HG03558 (cell line): ENCODE results near the gene ERVK3-1.

Source experiments
- ATAC-seq: cut with Tn5 transposase; IDR thresholded peaks from one replicate; pipeline ENCODE4 v1.9.1; 2021; ENCODE audit warnings: moderate number of reproducible peaks; ENCODE audit not compliant: unreplicated experiment; ENCODE audit errors: extremely low read depth

ERVK3-1 gene

GRCh38 chr19:58356766-58357480, 51.7 kb downstream of the ERVK3-1 start:
- no peak for ATAC-seq

DNA sequence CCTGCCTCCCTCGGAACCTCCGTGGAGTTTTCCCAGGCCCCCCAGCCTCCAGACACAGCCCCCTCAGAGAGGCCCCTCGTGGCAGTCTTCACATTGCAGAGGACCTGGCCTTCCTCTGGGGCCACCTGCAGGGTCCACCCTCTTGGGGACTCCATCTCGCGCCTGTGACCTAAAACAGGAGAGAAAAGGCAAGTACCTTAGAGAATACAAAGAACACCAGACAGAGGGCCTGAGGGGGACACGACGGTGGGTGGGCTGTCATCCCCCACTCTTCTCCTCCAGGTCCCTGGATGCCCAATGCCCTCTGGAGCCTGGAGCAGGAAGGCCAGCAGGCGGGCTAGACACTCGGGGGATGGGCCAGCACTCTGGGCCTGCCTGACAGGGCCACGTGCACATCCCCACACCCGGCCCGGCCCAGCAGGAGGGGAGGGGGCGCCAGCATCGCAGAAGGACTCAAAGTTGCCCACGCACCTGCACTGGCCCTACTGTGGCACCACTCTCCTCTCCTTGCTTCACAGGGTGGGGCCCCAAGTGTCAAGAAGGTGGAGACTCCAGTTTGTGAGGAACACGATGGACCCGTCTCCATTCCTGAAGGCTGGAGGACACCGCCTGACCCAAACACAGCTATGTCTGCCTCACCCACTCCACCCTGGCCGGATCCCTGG, 52.4 kb downstream of the ERVK3-1 start:
- ATAC-seq = no peak

DNA sequence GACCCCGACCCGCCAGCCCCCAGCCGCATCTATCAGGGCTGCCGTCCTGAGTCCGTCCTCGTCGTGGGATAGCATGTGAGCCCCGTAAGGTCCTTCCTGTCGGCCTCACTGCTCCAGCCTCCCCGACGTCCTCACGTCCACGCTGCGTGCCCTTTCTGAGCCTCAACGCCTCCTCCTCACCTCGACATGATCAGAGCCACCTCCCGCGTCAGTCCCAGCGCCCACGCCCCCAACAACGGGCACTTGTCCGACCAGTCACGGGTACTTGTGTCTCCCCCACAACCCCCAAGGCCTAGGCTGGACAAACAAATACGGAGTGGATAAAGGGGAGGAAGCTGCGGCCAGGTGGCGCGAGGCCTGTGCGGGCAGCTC, 56.7 kb downstream of the ERVK3-1 start:
- ATAC-seq = no peak

DNA sequence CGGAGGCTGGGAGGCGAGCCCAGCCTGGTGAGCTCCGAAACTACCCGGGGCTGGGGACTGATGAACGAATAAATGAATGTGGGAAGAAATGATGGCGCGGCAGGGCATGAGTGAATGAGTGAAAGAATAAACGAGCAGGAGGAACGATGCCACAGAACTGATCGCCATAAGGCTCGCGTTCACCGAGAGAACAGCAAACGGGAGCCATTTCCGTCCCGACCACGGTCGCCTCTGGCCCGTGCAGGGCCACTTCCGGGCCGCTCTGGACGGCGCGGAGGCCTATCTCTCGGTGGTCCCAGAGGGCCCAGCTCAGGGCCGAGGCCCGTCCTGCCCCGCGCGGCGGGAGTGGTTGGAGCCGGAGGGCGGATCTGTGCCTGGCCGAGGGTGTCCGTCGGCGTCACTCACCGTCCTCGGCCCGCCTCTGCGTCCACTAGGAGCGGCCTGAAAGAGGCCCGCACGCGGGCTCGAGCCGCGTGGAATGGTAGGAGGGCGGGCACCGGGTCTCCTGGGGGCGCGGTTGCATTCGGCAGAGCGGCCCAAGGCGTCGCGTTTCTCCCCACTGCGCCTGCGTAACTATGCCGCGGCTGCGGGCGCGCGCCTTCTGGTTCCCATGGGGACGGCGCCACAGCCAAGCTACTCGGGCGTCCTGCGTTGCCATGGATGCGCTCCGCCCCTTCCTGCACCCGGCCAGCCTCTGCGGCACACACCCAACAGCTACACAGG, 57.3 kb downstream of the ERVK3-1 start, which contains the start of gene ZNF497:
ZNF497 (minus strand) TSS at position 480 of the 723 bp plus-strand sequence. CDS start 5,116 bp downstream, outside the sequence.
- ATAC-seq = peak; percentile 53

- no peak for ATAC-seq
Measured at GRCh38 chr19:58364146-58364545, 59.0 kb downstream of the ERVK3-1 start.
